ENCODE measurements around the gene ZSCAN31. TPM values are rescaled to one million over a fixed set of nuclear protein-coding genes. Genes with fewer than 3 reads are reported as not detected.

Gene ZSCAN31
- total and polyA plus RNA-seq, 9 of the 15 experiments (the other 6 are each of a cell fraction or from before 2014, with no cell fraction given): 3.9 to 12.1 (median 7.0) TPM

DNA sequence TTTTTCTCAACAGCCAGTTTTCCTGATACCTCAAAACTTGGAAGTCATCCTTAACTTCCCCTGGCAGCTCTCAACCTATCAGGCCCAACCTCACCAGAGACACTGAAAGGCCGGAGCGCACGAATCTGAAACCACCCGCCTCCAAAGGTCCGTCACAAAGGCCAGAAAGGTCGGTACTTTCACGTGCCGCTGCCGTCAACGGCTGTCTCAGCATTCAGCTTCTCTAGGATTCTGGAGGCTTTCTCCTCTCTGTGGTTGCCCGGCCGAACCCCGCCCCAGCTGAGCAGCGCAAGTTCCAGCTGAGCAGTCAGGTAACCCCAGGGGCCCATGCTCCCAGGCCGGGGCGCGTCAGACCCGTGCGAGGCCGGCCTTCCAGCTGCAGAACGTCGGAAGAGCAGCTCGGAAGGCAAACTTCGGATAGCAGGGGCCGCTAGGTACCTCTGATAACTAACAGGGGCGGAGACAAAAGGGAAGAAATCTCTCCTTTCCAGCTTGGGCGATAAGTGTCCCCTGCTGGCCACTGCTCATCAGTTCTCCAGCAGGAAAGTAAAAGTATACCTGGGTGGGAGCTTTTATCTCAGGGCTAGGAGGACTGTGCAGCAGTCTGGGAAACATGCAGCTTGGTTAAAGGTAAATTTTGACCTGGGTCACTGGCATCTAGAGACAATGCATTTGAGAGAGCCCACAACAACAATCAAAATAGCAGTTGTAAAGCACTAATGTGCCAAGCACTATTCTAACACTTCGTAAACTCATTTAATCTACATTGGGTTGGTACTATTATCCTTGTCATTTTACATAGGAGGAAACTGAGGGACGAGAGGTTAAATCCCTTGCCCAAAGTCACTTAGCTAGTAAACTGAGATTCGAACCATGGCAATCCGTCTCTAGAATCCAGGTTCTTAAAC is 47.5 kb upstream of the ZSCAN31 start (continued):
- TF ChIP-seq NR2C2 (CRISPR knock-in tag; IDR thresholded peaks at IDR 0.05) (no peak), NR2C2 (tag; IDR thresholded peaks at IDR 0.05) (peak; percentile 78), RBM14 (IDR thresholded peaks at IDR 0.05; ENCODE audit: borderline replicate concordance, insufficient read depth, low read depth, low read length) (no peak), MTA1 (IDR thresholded peaks at IDR 0.05; ENCODE audit: borderline replicate concordance) (no peak), NCOR1 (IDR thresholded peaks at IDR 0.05) (peak; percentile 35), MBD2 (IDR thresholded peaks at IDR 0.05; ENCODE audit: borderline replicate concordance, low read depth) (no peak; the same call in 1 of the 2 replicates), ILF3 (IDR thresholded peaks at IDR 0.05; ENCODE audit: borderline replicate concordance) (no peak), ARID2 (IDR thresholded peaks at IDR 0.05) (no peak), HNRNPLL (IDR thresholded peaks at IDR 0.05; ENCODE audit: low read depth, low read length, poor library complexity, severe bottlenecking) (peak; percentile 73), TAF9B (IDR thresholded peaks at IDR 0.05; ENCODE audit: partially characterized antibody) (peak; percentile 73), NCOA4 (IDR thresholded peaks at IDR 0.05; ENCODE audit: partially characterized antibody) (no peak), HDGF (IDR thresholded peaks at IDR 0.05) (no peak), SNIP1 (IDR thresholded peaks at IDR 0.05; ENCODE audit: low read depth) (peak; percentile 77), CHD4 (IDR thresholded peaks at IDR 0.05; ENCODE audit: insufficient read depth, insufficient replicate concordance, low read depth, low read length, poor library complexity, severe bottlenecking) (no peak), NCOA2 (IDR thresholded peaks at IDR 0.05; ENCODE audit: partially characterized antibody in 2 of 2) (no peak), YY1 (IDR thresholded peaks at IDR 0.05; ENCODE audit: borderline replicate concordance in 1 of 3, control insufficient read depth in 1 of 3, extremely low read depth in 1 of 3, insufficient read depth in 3 of 3, insufficient read length in 1 of 3, insufficient replicate concordance in 2 of 3, low read depth in 1 of 3, low read length in 2 of 3) (peak in 1 of 3 experiments; percentile 31), MTA2 (IDR thresholded peaks at IDR 0.05; ENCODE audit: low read depth) (no peak)
- TF ChIP-seq, protein P1, sequence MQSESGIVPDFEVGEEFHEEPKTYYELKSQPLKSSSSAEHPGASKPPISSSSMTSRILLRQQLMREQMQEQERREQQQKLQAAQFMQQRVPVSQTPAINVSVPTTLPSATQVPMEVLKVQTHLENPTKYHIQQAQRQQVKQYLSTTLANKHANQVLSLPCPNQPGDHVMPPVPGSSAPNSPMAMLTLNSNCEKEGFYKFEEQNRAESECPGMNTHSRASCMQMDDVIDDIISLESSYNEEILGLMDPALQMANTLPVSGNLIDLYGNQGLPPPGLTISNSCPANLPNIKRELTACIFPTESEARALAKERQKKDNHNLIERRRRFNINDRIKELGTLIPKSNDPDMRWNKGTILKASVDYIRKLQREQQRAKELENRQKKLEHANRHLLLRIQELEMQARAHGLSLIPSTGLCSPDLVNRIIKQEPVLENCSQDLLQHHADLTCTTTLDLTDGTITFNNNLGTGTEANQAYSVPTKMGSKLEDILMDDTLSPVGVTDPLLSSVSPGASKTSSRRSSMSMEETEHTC (IDR thresholded peaks at IDR 0.05): peak; percentile 28; the same call in 1 of the 2 replicates
- TF ChIP-seq, protein P2, sequence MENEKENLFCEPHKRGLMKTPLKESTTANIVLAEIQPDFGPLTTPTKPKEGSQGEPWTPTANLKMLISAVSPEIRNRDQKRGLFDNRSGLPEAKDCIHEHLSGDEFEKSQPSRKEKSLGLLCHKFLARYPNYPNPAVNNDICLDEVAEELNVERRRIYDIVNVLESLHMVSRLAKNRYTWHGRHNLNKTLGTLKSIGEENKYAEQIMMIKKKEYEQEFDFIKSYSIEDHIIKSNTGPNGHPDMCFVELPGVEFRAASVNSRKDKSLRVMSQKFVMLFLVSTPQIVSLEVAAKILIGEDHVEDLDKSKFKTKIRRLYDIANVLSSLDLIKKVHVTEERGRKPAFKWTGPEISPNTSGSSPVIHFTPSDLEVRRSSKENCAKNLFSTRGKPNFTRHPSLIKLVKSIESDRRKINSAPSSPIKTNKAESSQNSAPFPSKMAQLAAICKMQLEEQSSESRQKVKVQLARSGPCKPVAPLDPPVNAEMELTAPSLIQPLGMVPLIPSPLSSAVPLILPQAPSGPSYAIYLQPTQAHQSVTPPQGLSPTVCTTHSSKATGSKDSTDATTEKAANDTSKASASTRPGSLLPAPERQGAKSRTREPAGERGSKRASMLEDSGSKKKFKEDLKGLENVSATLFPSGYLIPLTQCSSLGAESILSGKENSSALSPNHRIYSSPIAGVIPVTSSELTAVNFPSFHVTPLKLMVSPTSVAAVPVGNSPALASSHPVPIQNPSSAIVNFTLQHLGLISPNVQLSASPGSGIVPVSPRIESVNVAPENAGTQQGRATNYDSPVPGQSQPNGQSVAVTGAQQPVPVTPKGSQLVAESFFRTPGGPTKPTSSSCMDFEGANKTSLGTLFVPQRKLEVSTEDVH (IDR thresholded peaks at IDR 0.05; ENCODE audit: low read depth, partially characterized antibody): no peak
- TF ChIP-seq, protein P3, sequence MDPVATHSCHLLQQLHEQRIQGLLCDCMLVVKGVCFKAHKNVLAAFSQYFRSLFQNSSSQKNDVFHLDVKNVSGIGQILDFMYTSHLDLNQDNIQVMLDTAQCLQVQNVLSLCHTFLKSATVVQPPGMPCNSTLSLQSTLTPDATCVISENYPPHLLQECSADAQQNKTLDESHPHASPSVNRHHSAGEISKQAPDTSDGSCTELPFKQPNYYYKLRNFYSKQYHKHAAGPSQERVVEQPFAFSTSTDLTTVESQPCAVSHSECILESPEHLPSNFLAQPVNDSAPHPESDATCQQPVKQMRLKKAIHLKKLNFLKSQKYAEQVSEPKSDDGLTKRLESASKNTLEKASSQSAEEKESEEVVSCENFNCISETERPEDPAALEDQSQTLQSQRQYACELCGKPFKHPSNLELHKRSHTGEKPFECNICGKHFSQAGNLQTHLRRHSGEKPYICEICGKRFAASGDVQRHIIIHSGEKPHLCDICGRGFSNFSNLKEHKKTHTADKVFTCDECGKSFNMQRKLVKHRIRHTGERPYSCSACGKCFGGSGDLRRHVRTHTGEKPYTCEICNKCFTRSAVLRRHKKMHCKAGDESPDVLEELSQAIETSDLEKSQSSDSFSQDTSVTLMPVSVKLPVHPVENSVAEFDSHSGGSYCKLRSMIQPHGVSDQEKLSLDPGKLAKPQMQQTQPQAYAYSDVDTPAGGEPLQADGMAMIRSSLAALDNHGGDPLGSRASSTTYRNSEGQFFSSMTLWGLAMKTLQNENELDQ (CRISPR knock-in tag; IDR thresholded peaks at IDR 0.05; ENCODE audit: borderline replicate concordance): no peak

All from K562 (cell line).